Adipocyte (in vitro differentiated cells): ENCODE measurements around the gene COMMD6.
"Not testable (repeated sequence)": the region's sequence is repeated elsewhere in the genome, so short reads cannot be mapped to it uniquely, and the experiment has no call there.

ENCODE experiments used
- DNase-seq: peaks from one replicate; pipeline ENCODE4 v3.0.0-alpha.2; 2015; ENCODE audit warnings: low read depth
- H3K27me3 ChIP-seq: replicated peaks from 2 replicates; pipeline ENCODE4 v1.7.0; 2013; ENCODE audit warnings: mild to moderate bottlenecking, low read length, moderate library complexity; ENCODE audit not compliant: control insufficient read depth, insufficient read depth
- H3K36me3 ChIP-seq: 2 replicates; pipeline ENCODE4 v1.7.0; 2013; ENCODE audit warnings: low read length, mild to moderate bottlenecking, moderate library complexity; ENCODE audit not compliant: control insufficient read depth, insufficient read depth, severe bottlenecking
- H3K4me1 ChIP-seq: 2 replicates; pipeline ENCODE4 v1.7.0; 2013; ENCODE audit warnings: mild to moderate bottlenecking, low read length, moderate library complexity; ENCODE audit not compliant: control insufficient read depth, insufficient read depth
- H3K4me3 ChIP-seq: 2 replicates; pipeline ENCODE4 v1.7.0; 2013; ENCODE audit warnings: mild to moderate bottlenecking, low read length, moderate library complexity
- H3K9ac ChIP-seq: 2 replicates; pipeline ENCODE4 v1.7.0; 2013; ENCODE audit warnings: mild to moderate bottlenecking, low read length, moderate library complexity
- H3K9me3 ChIP-seq: 2 replicates; pipeline ENCODE4 v1.7.0; 2013; ENCODE audit warnings: mild to moderate bottlenecking, low read length, moderate library complexity; ENCODE audit not compliant: control insufficient read depth

COMMD6 gene

DNA sequence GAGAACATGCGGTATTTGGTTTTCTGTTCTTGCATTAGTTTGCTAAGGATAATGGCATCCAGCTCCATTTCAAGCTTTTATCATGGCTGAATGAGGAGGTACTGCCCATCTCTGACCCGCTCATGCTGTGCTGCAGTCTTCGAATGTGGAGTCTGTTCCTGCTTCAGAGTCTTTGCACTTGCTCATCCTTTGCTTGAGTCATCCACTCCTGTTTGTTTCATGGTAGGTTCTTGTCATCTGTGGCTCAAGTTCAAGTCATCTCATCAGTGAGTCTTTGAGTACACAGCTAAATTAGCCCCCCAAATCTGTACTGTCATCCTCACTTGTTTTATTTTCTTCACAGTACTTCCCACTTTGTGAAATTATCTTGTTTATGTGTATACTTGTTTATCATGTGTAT is 17.3 kb upstream of the COMMD6 start:
- no peak for DNase-seq
- Histone ChIP-seq H3K9ac (no peak overlapping the region), H3K36me3 (peaks cover 17% of the 10 kb centered on the region), H3K9me3 (no peaks in the 10 kb centered on the region), H3K4me1 (peaks cover 29% of the 10 kb centered on the region), H3K4me3 (no peak overlapping the region), H3K27me3 (no peaks in the 10 kb centered on the region)

DNA sequence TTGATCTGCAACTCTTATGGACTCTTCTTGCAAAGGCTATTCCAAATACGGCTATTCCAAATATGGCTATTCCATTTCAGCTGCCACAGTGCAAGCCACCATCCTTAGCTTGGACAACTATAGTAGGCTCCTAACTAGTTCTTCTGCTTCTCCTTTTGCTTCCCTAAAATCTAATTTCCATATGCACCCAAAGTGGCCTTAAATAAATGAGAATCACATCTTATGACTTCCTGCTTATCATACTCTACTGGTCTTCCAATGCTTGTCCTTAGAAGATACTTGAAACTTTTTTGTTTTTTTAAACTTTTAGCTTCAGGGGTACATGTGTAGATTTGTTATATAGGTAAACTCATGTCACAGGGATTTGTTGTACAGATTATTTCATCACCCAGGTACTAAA is 16.8 kb upstream of the COMMD6 start:
- H3K4me3 ChIP-seq, result no peak overlapping the region
- peaks cover 17% of the 10 kb centered on the region for H3K36me3 ChIP-seq
- H3K27me3 ChIP-seq, result no peaks in the 10 kb centered on the region
- peaks cover 27% of the 10 kb centered on the region for H3K4me1 ChIP-seq
- DNase-seq, result no peak
- no peak overlapping the region for H3K9ac ChIP-seq
- no peaks in the 10 kb centered on the region for H3K9me3 ChIP-seq

- H3K9ac ChIP-seq, result peak overlapping the region; percentile 96
- DNase-seq, result peak; percentile 81
- H3K36me3 ChIP-seq, result peaks cover 16% of the 10 kb centered on the region
Measured at GRCh38 chr13:75550159-75550567, 12.5 kb upstream of the COMMD6 start.

DNA sequence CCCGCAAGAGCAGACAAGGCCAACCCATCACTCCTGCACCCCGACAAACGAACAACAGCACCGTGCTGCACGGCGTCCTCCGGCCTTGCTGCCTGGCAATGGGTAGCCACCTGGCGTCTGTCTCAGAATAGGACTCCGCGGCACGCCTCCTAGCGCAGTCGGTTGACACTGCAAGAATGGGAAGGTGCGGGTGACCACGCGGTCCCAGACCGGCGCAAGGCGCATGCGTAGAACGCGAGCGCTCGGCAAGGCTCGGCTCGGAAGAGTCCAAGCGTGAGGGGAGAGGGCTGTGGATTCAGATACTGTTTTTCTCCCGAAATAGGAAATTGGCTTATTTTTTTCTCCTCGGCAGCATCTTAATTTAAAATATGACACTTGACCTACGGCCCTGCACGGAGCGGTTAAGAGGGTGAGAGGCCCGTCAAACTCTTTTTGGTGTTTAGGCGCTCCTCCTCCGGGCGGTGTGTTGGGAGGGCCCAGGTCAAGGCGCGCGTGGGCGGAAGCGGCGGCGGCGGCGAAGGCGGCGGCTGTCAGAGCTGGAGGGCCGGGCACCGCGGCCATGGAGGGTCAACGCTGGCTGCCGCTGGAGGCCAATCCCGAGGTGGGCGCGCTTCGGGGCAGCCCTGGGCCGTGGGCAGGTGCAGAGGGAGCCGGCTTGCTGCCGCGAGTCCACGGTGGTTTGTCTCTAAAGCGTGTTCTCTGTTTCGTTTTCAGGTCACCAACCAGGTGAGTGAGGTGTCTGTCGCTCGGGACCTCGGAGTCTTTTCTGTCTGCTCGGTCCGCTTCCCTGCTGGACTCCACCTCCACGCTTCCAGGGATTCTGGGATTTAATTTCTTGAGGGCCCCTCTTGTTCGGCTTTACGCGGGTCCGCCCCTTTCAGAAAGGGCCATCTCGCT is 11.9 kb upstream of the COMMD6 start, which contains the start of gene UCHL3:
TSS of gene UCHL3 (plus strand) at position 530 of the 897 bp plus-strand sequence. CDS start at position 560, 30 bp downstream.
- Histone ChIP-seq H3K27me3 (no peaks in the 10 kb centered on the region), H3K4me1 (peaks cover 23% of the 10 kb centered on the region), H3K9ac (peak within 1 kb of the TSS; percentile 96), H3K36me3 (peaks cover 9% of the 10 kb centered on the region), H3K9me3 (no peaks in the 10 kb centered on the region), H3K4me3 (peak within 1 kb of the TSS; percentile 95)
- peak; percentile 98 for DNase-seq

More at GRCh38 chr13:75550159-75550567, 12.5 kb upstream of the COMMD6 start:
- Histone ChIP-seq H3K4me3 (peak overlapping the region; percentile 95), H3K4me1 (peaks cover 16% of the 10 kb centered on the region), H3K27me3 (no peaks in the 10 kb centered on the region), H3K9me3 (no peaks in the 10 kb centered on the region)

- H3K4me3 ChIP-seq, result no peak overlapping the region
- no peak overlapping the region for H3K9ac ChIP-seq
- no peaks in the 10 kb centered on the region for H3K36me3 ChIP-seq
- H3K9me3 ChIP-seq, result no peaks in the 10 kb centered on the region
- no peak for DNase-seq
- H3K27me3 ChIP-seq, result no peaks in the 10 kb centered on the region
- peaks cover 29% of the 10 kb centered on the region for H3K4me1 ChIP-seq
Measured at GRCh38 chr13:75547917-75548316, 10.3 kb upstream of the COMMD6 start.

- not testable (repeated sequence) for H3K36me3 ChIP-seq, DNase-seq, H3K9me3 ChIP-seq, H3K9ac ChIP-seq, H3K27me3 ChIP-seq, H3K4me3 ChIP-seq
- H3K4me1 ChIP-seq, result peaks cover 21% of the 10 kb centered on the region
Measured at GRCh38 chr13:75545386-75545785, 7.7 kb upstream of the COMMD6 start.

DNA sequence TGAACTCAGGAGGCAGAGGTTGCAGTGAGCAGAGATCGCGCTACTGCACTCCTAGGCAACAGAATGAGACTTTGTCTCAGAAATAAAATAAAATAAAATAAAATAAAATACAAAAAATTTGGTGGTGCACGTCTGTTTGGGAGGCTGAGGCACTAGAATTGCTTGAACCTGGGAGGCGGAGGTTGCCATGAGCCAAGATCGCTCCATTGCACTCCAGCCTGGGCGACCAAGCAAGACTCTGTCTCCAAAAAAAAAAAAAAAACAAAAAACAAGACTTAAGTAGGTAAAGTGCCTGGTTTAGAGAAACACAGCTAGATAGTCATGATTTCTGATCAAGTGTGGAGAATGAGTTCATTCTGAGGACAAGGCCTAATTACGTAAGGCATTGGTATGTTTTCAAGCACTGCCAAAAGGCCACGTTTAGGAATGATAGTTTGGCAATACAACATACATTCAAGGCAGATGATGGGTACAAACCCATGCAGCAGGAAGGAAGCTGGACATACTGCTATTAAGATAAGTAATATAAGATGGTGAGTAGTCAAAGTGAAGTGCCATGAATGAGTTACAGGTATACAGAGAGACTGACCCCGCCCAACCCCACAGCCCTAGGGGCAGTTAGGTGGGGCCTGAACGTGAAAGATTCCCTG is 7.2 kb upstream of the COMMD6 start:
- Histone ChIP-seq H3K4me1 (peaks cover 22% of the 10 kb centered on the region), H3K9ac (no peak overlapping the region), H3K4me3 (no peak overlapping the region), H3K27me3 (no peaks in the 10 kb centered on the region), H3K36me3 (no peaks in the 10 kb centered on the region), H3K9me3 (no peaks in the 10 kb centered on the region)
- peak; percentile 89 for DNase-seq

DNA sequence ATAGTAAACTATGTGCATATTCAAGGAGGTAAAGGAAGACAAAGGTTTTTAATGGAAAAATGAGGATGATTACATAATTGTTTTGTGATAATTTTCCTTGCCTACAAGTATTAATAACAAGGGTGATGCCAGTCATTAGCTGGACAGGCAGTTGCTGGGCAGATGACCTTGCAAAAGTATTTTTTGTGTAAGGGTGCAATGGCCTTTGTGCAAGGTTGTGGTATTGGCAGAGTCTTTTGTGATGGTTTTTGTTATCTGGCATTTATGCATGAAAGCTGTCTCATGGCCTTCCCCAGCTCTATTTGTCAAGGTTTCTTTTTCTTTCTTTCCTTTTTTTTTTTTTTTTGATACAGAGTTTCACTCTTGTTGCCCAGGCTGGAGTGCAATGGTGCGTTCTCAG is 4.3 kb upstream of the COMMD6 start:
- no peak for DNase-seq
- Histone ChIP-seq H3K4me1 (peaks cover 31% of the 10 kb centered on the region), H3K4me3 (no peak overlapping the region), H3K36me3 (no peaks in the 10 kb centered on the region), H3K27me3 (no peaks in the 10 kb centered on the region), H3K9ac (no peak overlapping the region), H3K9me3 (no peaks in the 10 kb centered on the region)

GRCh38 chr13:75541287-75541686 is 3.6 kb upstream of the COMMD6 start:
- no peak overlapping the region for H3K4me3 ChIP-seq

DNA sequence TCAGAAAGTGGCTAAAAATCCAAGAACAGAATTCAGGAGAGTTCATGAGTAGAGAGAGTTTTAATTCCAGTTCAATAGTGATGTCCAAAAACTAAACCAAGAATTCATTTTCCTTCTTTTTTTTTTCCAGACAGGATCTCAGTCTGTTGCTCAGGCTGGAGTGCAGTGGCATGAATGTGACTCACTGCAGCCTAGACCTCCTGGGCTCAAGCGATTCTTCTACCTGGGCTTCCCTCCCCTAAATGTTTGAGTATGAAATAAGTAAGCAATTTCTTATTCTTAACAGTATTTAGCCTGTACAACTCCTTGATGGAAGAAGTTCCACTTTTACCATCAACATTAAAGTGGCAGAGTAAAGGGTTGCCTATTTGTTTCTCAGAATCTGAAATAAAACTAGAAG is 3.8 kb downstream of the COMMD6 start:
- no peak overlapping the region for H3K9ac ChIP-seq
- no peaks in the 10 kb centered on the region for H3K27me3 ChIP-seq
- H3K36me3 ChIP-seq, result peaks cover 18% of the 10 kb centered on the region
- H3K9me3 ChIP-seq, result no peaks in the 10 kb centered on the region
- DNase-seq, result no peak
- H3K4me1 ChIP-seq, result peaks cover 15% of the 10 kb centered on the region
- H3K4me3 ChIP-seq, result no peak overlapping the region

More at GRCh38 chr13:75541287-75541686, 3.6 kb upstream of the COMMD6 start:
- no peak overlapping the region for H3K9ac ChIP-seq
- no peaks in the 10 kb centered on the region for H3K9me3 ChIP-seq
- H3K36me3 ChIP-seq, result no peaks in the 10 kb centered on the region
- H3K27me3 ChIP-seq, result no peaks in the 10 kb centered on the region
- peaks cover 38% of the 10 kb centered on the region for H3K4me1 ChIP-seq
- no peak for DNase-seq

DNA sequence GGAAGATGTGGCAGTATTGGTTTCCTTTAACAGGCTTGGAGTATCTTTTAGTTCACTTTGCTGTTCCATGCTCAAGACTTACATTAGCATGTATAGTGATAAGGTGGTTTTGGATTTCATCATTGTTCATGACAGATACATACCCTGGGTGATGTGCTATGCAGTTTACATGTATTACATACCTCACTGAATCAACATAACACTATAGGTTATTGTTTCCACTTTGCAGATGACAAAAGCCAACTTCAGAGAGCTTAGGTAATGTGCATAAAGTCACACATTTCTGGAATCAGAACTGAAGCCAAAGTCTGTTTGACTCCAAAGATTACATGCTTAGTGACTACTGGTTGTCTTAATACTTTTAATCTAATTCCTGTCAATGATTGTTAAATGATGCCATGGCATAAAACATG is 7.1 kb downstream of the COMMD6 start:
- no peak overlapping the region for H3K9ac ChIP-seq
- peaks cover 9% of the 10 kb centered on the region for H3K4me1 ChIP-seq
- H3K4me3 ChIP-seq, result no peak overlapping the region
- H3K36me3 ChIP-seq, result peaks cover 27% of the 10 kb centered on the region
- H3K9me3 ChIP-seq, result no peaks in the 10 kb centered on the region
- no peaks in the 10 kb centered on the region for H3K27me3 ChIP-seq
- DNase-seq, result no peak
